Measurements from ENCODE around the gene NR6A1. TPM values are rescaled to one million over a fixed set of nuclear protein-coding genes. Genes with fewer than 3 reads are reported as not detected.

The NR6A1 gene
- total RNA-seq, 2 donors from 2014 or later = 0.71 to 4.6 TPM

GRCh38 chr9:124576751-124577150 lies 194.4 kb downstream of the NR6A1 start:
- no peak for DNase-seq (ENCODE audit: low spot score)
- no peaks in the 10 kb centered on the region for H3K4me1 ChIP-seq (ENCODE audit: control insufficient read depth in 1 of 2, low read depth in 2 of 2)
- H3K4me3 ChIP-seq = no peak overlapping the region
- H3K27me3 ChIP-seq (replicated peaks; ENCODE audit: insufficient read depth) = no peaks in the 10 kb centered on the region
- H3K27ac ChIP-seq = no peak overlapping the region
- no peak for ATAC-seq (ENCODE audit: insufficient number of reproducible peaks, low FRiP score, low read depth)
- no peak for TF ChIP-seq CTCF (IDR thresholded peaks at IDR 0.05)
- H3K36me3 ChIP-seq = no peaks in the 10 kb centered on the region
- H3K9me3 ChIP-seq = no peaks in the 10 kb centered on the region

DNA sequence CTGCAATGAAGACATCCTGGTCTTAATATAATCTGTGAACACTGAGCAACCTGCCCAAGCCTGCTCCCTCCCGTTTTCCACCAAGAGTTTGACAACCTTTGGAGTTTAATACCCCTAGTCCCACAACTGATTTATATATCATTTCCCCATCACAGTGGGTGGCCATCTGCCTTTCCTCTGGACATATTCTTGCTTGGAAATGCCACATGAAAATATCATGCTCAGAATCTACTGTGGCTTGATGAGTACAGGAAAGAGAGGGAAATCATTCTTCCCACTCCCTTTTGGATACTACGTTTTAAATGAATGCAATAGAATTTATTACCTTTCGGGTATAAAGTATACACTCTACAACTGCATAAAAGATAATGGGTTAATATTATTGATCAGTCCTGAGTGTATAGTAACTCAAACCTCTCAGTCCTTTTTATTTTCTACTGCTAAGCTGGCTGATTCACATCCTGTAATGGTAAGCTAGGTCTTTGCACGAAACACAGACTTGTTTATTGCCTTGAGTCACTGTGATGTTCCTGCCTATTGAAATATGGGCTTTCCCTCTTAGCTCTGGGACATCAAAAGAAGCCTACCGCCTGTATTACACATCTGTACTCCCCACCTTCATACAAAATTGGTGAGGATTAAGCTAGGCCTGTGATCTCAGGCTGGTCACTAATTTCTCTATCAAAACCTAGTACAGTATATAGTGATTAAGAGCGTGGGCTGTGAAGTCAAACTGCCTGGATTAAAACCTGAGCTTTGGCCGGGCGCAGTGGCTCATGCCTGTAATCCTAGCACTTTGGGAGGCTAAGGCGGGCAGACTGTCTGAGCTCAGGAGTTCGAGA lies 196.4 kb downstream of the NR6A1 start:
- no peak for TF ChIP-seq CTCF (IDR thresholded peaks at IDR 0.05)
- no peaks in the 10 kb centered on the region for H3K27me3 ChIP-seq (replicated peaks; ENCODE audit: insufficient read depth)
- H3K4me1 ChIP-seq (ENCODE audit: control insufficient read depth in 1 of 2, low read depth in 2 of 2) = no peaks in the 10 kb centered on the region
- no peaks in the 10 kb centered on the region for H3K9me3 ChIP-seq
- H3K4me3 ChIP-seq = no peak overlapping the region
- no peak for ATAC-seq (ENCODE audit: insufficient number of reproducible peaks, low FRiP score, low read depth)
- H3K36me3 ChIP-seq = no peaks in the 10 kb centered on the region
- no peak for DNase-seq (ENCODE audit: low spot score)
- H3K27ac ChIP-seq = no peak overlapping the region

- Histone ChIP-seq H3K36me3 (no peaks in the 10 kb centered on the region), H3K27me3 (replicated peaks; ENCODE audit: insufficient read depth) (no peaks in the 10 kb centered on the region), H3K4me3 (no peak overlapping the region), H3K4me1 (ENCODE audit: control insufficient read depth in 1 of 2, low read depth in 2 of 2) (no peaks in the 10 kb centered on the region), H3K9me3 (no peaks in the 10 kb centered on the region), H3K27ac (no peak overlapping the region)
- DNase-seq (ENCODE audit: low spot score) (no peak), ATAC-seq (ENCODE audit: insufficient number of reproducible peaks, low FRiP score, low read depth) (no peak)
- TF ChIP-seq CTCF (IDR thresholded peaks at IDR 0.05) = no peak
Observed at GRCh38 chr9:124570942-124571666, 200.0 kb downstream of the NR6A1 start.

DNA sequence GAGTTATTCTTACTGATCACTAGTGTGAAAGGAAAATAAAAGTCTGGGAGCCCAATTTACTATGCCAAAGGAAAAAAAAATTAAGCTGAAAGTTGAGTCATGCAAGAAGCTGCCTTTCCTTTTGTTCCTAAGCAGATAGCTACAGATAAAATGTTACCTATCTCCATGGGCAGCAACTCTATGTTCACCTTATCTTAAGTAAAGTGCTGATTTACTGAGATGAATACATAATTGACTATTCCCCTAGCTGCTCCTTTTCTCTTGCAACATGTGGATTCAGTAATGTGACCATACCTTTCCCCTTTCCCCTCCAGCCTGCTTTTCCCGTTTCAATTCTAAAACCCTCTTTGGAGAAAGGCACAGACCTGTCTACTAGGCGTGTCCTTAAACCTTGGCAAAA lies 201.2 kb downstream of the NR6A1 start:
- Histone ChIP-seq H3K4me3 (no peak overlapping the region), H3K36me3 (no peaks in the 10 kb centered on the region), H3K9me3 (no peaks in the 10 kb centered on the region), H3K27me3 (replicated peaks; ENCODE audit: insufficient read depth) (no peaks in the 10 kb centered on the region), H3K27ac (no peak overlapping the region), H3K4me1 (ENCODE audit: control insufficient read depth in 1 of 2, low read depth in 2 of 2) (no peaks in the 10 kb centered on the region)
- DNase-seq (ENCODE audit: low spot score) (no peak), ATAC-seq (ENCODE audit: insufficient number of reproducible peaks, low FRiP score, low read depth) (no peak)
- no peak for TF ChIP-seq CTCF (IDR thresholded peaks at IDR 0.05)

- no peak for TF ChIP-seq CTCF (IDR thresholded peaks at IDR 0.05)
- no peaks in the 10 kb centered on the region for H3K27me3 ChIP-seq (replicated peaks; ENCODE audit: insufficient read depth)
- no peak for DNase-seq (ENCODE audit: low spot score)
- no peak overlapping the region for H3K4me3 ChIP-seq
- H3K27ac ChIP-seq = no peak overlapping the region
- H3K36me3 ChIP-seq = no peaks in the 10 kb centered on the region
- no peak for ATAC-seq (ENCODE audit: insufficient number of reproducible peaks, low FRiP score, low read depth)
- no peaks in the 10 kb centered on the region for H3K4me1 ChIP-seq (ENCODE audit: control insufficient read depth in 1 of 2, low read depth in 2 of 2)
- H3K9me3 ChIP-seq = no peaks in the 10 kb centered on the region
Observed at GRCh38 chr9:124567362-124567761, 203.7 kb downstream of the NR6A1 start.

Measured in thoracic aorta (tissue), 2 donors.